Endometrial microvascular endothelial cells (primary cell): Measurements from ENCODE around the gene TMED4. TPM values are rescaled to one million over a fixed set of nuclear protein-coding genes. Genes with fewer than 3 reads are reported as not detected.

ENCODE experiments used
- in situ Hi-C: cut with HindIII; loops from 2 replicates; pipeline ENCODE4 v1.10.0; 2017; ENCODE audit warnings: low sequenced_read_pairs, low pct_unique_long_range_greater_than_20kb; ENCODE audit errors: inconsistent ontology term
- total RNA-seq: library from RNA; depleted of rRNA; stranded (reverse); fragments of >200 nt; gene quantifications from one replicate; pipeline ENCODE4 v1.2.3, GENCODE V29; 2015; ENCODE audit errors: inconsistent ontology term

TMED4 gene
- total RNA-seq, 1 donor from 2014 or later = 141 TPM

DNA sequence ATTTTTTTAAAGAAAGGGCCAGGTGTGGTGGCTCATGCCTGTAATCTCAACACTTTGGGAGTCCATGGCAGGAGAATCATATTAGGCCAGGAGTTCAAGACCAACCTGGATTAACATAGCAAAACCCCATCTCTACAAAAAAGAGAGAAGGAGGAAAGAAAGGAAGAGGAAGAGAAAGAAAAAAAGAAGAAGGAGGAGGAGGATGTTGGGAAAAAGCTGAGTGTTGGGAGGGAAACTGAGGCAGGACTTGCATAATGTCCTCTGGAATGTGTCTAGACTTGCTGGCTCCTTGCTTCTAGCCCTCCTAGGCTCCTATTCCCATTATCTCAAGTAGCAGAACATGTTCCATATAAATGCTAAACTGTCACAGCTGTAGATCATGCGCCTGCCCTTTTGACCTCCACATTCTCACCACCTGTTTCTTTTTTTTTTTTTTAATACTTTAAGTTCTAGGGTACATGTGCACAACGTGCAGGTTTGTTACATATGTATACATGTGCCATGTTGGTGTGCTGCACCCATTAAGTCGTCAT, 29.5 kb downstream of the TMED4 start:
- in situ Hi-C loops = loop anchor here (25.0 kb wide), 1 partner anchor 340 kb away; the partner anchor contains the start of gene YKT6

GRCh38 chr7:44549457-44549856, 32.6 kb downstream of the TMED4 start:
- in situ Hi-C loops = no loop called here

DNA sequence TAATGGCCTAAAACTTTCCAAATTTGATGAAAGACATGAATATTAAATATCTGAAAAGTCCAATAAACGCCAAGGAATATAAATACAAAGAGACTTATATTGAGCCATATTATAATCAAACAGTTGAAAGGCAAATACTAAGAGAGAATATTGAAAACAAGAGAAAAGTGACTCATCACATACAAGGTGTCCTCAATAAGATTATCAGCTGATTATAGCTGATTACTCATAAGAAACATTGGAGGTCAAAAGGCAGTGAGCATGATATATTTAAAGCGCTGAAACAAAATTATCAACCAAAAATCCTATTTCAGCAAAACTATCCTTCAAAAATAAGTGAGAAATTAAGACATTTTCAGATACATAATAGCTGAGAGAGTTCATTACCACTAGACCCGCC, 33.1 kb downstream of the TMED4 start:
- in situ Hi-C loops = no loop called here

DNA sequence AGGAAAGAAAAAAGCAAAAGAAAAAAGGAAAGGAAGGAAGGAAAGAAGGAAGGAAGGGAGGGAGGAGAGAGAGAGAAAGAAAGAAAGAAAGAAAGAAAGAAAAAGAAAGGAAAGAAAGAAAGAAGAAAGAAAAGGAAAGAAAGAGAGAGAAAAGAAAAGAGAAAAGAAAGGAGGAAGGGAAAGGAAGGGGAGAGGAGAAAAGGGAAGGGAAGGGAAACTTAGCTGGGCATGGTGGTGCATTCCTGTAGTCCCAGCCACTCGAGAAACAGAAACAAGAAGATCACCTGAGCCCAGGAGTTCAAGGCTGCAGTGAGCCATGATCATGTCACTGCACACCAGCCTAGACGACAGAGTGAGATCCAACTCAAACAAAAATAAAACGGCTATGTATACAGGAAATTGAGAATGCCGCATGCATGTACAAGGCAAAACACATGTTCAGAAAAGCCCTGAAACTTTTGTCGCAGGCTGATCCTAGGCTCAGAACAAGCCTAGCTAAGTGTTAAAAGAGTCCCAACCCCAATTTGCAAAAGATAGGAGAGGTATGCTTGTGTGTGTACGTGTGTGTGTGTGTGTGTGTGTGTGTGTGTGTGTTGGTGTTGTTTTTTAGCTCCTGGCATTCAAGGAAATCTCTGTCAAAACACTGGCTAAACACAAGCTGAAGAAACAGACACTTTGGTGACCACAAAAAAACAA, 34.3 kb downstream of the TMED4 start:
- in situ Hi-C loops = no loop called here

- in situ Hi-C loops = no loop called here
Measured at GRCh38 chr7:44541876-44542610, 40.0 kb downstream of the TMED4 start.

DNA sequence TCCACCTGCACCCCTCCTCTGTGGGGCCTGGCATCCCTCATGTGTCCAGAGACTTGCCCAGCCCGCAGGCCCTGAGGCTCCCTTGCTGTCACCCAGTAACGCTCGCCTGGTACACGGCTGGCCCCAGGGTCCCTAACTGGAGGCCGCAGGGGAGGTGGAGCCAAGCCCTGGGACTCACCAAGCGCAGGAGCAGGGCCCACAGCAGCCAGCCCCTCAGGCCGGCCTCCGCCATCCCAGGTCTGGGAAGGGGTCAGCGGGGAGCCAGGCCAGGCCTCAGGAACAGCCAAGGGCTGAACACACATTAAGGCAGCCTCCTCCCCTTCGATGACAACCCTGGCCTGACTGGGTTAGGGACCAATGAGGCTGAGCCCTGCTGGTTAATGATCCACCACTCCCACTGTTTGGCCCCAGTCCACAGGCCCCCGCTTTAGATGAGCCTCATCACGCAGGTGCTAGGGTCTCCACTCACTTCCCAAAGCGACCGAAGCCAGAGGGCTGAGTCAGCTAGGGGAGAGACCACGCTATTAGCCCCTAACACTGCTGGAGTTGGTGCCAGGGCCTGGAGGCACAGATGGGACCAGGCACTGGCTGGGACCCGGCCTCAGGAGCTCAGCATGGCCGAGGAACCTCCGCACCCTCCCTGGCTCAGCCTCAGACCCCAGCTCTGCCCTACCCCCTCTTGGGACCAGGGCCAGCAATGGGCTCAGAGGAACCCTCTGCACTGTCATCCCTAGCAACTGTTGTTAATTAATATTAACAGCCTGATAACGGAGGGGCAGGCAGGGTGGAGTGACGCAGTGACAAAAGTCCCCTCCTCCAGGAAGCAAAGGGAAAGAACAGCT, 40.8 kb downstream of the TMED4 start, which contains the start of gene NPC1L1:
TSS of gene NPC1L1 (minus strand) at position 303 of the 842 bp plus-strand sequence. CDS start at position 232, 71 bp downstream.
- in situ Hi-C loops = no loop called here

GRCh38 chr7:44540592-44541027, 41.4 kb downstream of the TMED4 start:
- in situ Hi-C loops = no loop called here

GRCh38 chr7:44539669-44540506, 42.1 kb downstream of the TMED4 start:
- in situ Hi-C loops = no loop called here

GRCh38 chr7:44538798-44539668, 43.0 kb downstream of the TMED4 start:
- in situ Hi-C loops = no loop called here

- in situ Hi-C loops = no loop called here
Measured at GRCh38 chr7:44538093-44538797, 43.8 kb downstream of the TMED4 start.

GRCh38 chr7:44537442-44537841, 44.6 kb downstream of the TMED4 start:
- in situ Hi-C loops = no loop called here

GRCh38 chr7:44536090-44536489, 45.9 kb downstream of the TMED4 start:
- in situ Hi-C loops = no loop called here

GRCh38 chr7:44535348-44536064, 46.5 kb downstream of the TMED4 start:
- in situ Hi-C loops = no loop called here

GRCh38 chr7:44534501-44534900, 47.5 kb downstream of the TMED4 start:
- in situ Hi-C loops = no loop called here

- in situ Hi-C loops = no loop called here
Measured at GRCh38 chr7:44534087-44534486, 47.9 kb downstream of the TMED4 start.

DNA sequence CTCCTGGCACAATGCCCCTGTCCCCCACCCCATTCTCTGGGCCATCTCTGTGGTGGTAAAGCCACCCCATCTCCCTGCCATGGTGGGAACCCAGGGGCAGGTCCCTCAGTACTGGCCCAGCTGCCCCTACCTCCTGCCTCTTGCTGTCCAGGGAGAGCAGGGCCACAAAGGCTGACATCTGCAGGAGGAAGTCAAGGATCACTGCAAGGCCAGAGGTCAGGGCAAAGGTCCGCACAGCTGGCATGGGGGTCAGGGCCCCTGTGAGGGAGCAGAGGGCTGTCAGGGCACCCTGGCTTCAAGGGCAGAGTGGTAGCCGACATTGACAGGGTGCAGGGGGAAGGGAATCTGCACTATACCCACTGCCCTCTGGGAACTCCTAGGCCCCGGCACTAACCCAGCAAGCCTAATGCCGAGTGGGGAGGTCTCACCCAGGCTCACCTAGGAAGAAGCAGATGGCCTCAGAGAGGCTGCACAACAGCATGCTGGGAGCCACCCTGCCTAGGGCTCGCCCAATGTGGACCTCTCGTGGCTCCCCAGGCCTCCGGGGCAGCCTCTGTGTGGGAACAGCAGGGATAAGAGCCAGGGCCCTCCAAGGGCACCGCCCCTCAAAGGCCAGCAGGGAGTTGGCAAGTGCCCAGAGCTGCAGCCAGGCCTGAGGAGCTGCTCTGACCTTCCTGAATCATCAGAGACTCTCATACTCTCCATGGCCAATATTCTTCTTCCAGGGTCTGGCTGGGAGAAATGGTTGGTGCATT, 48.6 kb downstream of the TMED4 start:
- in situ Hi-C loops = no loop called here
